H1 (cell line): ENCODE data around the gene AP2B1. TPM values are rescaled to one million over a fixed set of nuclear protein-coding genes. Genes with fewer than 3 reads are reported as not detected.

Source experiments
- CTCF ChIA-PET: fragments of 300-600 bp; sonication (Branson Sonifier 250); formaldehyde crosslinking; loops from one replicate; lab custom pipeline; 2021; ENCODE audit not compliant: partially characterized antibody; lab: Charles Lee
- POLR2A ChIA-PET: fragments of 300-600 bp; sonication (Branson Sonifier 250); formaldehyde crosslinking; loops from one replicate; lab custom pipeline; 2021; ENCODE audit warnings: inconsistent platforms; ENCODE audit not compliant: partially characterized antibody; lab: Charles Lee
- DNase-seq, 2 experiments: peaks; one replicate each; pipeline versions ENCODE4 v3.0.0 to v3.0.0-alpha.2; 2010 to 2022; ENCODE audit warnings: low spot score in 2 of 2, low read depth in 1 of 2, mixed read lengths in 1 of 2
- FAIRE-seq: peaks from 2 replicates; lab custom pipeline; 2011; peaks lifted over from hg19 to GRCh38; lab: Jason Lieb, UNC
- H2AFZ ChIP-seq: 2 replicates; pipeline ENCODE4 v1.8.1; 2012; ENCODE audit warnings: low read length, inconsistent platforms
- H2AK5ac ChIP-seq: 2 replicates; pipeline ENCODE4 v1.6.1; 2013; ENCODE audit warnings: low read depth, low read length
- H2BK120ac ChIP-seq: replicated peaks from 2 replicates; pipeline ENCODE3; 2013; ENCODE audit warnings: low read depth, low read length, inconsistent platforms
- H2BK12ac ChIP-seq: 2 replicates; pipeline ENCODE4 v1.6.1; 2013; ENCODE audit warnings: low read depth, low read length
- H2BK15ac ChIP-seq: 2 replicates; pipeline ENCODE4 v1.6.1; 2013; ENCODE audit warnings: low read length
- H2BK20ac ChIP-seq: 2 replicates; pipeline ENCODE4 v1.6.1; 2013; ENCODE audit warnings: low read length
- H2BK5ac ChIP-seq: 2 replicates; pipeline ENCODE4 v1.6.1; 2013; ENCODE audit warnings: low read depth, low read length
- H3K14ac ChIP-seq: 2 replicates; pipeline ENCODE4 v1.6.1; 2013; ENCODE audit warnings: inconsistent platforms; ENCODE audit not compliant: insufficient read length
- H3K18ac ChIP-seq: 2 replicates; pipeline ENCODE4 v1.6.1; 2013; ENCODE audit warnings: low read length; ENCODE audit errors: extremely low read depth
- H3K23ac ChIP-seq: 2 replicates; pipeline ENCODE4 v1.6.1; 2013; ENCODE audit warnings: inconsistent platforms; ENCODE audit not compliant: insufficient read length
- H3K23me2 ChIP-seq: 2 replicates; pipeline ENCODE4 v1.6.1; 2013; ENCODE audit warnings: low read depth, low read length
- H3K27ac ChIP-seq: 2 replicates; pipeline ENCODE4 v1.6.1; 2011; ENCODE audit warnings: low read depth, low read length, inconsistent platforms
- H3K27me3 ChIP-seq, 4 experiments: replicated peaks in 1 of 4; 1 replicate in 1 of 4; 2 replicates in 3 of 4; pipeline versions ENCODE4 v1.6.1 to v1.8.1; 2011 to 2013; ENCODE audit warnings: low read length in 3 of 4, mild to moderate bottlenecking in 3 of 4, inconsistent platforms in 2 of 4, mixed read lengths in 2 of 4, moderate library complexity in 1 of 4; ENCODE audit not compliant: control insufficient read depth in 3 of 4, insufficient read depth in 3 of 4; ENCODE audit errors: extremely low read depth in 1 of 4
- H3K36me3 ChIP-seq, 4 experiments: 2 replicates each; pipeline versions ENCODE4 v1.6.1 to v1.8.1; 2011 to 2013; ENCODE audit warnings: mild to moderate bottlenecking in 4 of 4, low read length in 3 of 4, moderate library complexity in 2 of 4, control low read depth in 1 of 4, inconsistent platforms in 1 of 4; ENCODE audit not compliant: insufficient read depth in 4 of 4, control insufficient read depth in 2 of 4
- H3K4ac ChIP-seq: replicated peaks from 2 replicates; pipeline ENCODE3; 2013; ENCODE audit warnings: low read length, low read depth, mixed read lengths, inconsistent platforms; ENCODE audit not compliant: insufficient read length
- H3K4me1 ChIP-seq, 4 experiments: replicated peaks in 1 of 4; 1 replicate in 1 of 4; 2 replicates in 3 of 4; pipeline versions ENCODE4 v1.6.1 to v1.8.1; 2011 to 2013; ENCODE audit warnings: low read length in 3 of 4, inconsistent platforms in 2 of 4, mixed read lengths in 1 of 4; ENCODE audit not compliant: insufficient read depth in 4 of 4, control insufficient read depth in 3 of 4
- H3K4me2 ChIP-seq, 2 experiments: 2 replicates each; pipeline versions ENCODE4 v1.6.1 to v1.8.1; 2011 to 2013; ENCODE audit warnings: low read depth in 2 of 2, low read length in 2 of 2, control low read depth in 1 of 2, inconsistent platforms in 1 of 2, mild to moderate bottlenecking in 1 of 2; ENCODE audit not compliant: insufficient read depth in 1 of 2
- H3K4me3 ChIP-seq, 4 experiments: fragments of 200-600, 300-600 bp in 1 of 4; sonication (generic), shearing (Covaris generic), sonication (Bioruptor Twin) in 1 of 4; 2 replicates each; pipeline versions ENCODE4 v1.5.1 to v1.8.1; 2011 to 2016; ENCODE audit warnings: low read length in 4 of 4, low read depth in 3 of 4, control low read depth in 2 of 4, inconsistent platforms in 2 of 4, mild to moderate bottlenecking in 2 of 4, mixed read lengths in 1 of 4, moderate library complexity in 1 of 4; ENCODE audit not compliant: insufficient read depth in 2 of 4; ENCODE audit errors: extremely low read depth in 1 of 4
- H3K56ac ChIP-seq: replicated peaks from 2 replicates; pipeline ENCODE3; 2013; ENCODE audit warnings: low read depth, mild to moderate bottlenecking, mixed read lengths, low read length, inconsistent platforms; ENCODE audit not compliant: insufficient read length
- H3K79me1 ChIP-seq: 2 replicates; pipeline ENCODE4 v1.6.1; 2013; ENCODE audit warnings: low read depth, low read length, control low read depth
- H3K79me2 ChIP-seq, 2 experiments: 2 replicates each; pipeline versions ENCODE4 v1.6.1 to v1.8.1; 2012 to 2013; ENCODE audit warnings: low read length in 2 of 2, mild to moderate bottlenecking in 2 of 2, inconsistent platforms in 1 of 2; ENCODE audit not compliant: insufficient read depth in 2 of 2, control insufficient read depth in 1 of 2
- H3K9ac ChIP-seq, 4 experiments: replicated peaks in 1 of 4; 1 replicate in 1 of 4; 2 replicates in 3 of 4; pipeline versions ENCODE4 v1.6.1 to v1.8.1; 2011 to 2013; ENCODE audit warnings: low read depth in 3 of 4, low read length in 3 of 4, control low read depth in 2 of 4, mild to moderate bottlenecking in 2 of 4, moderate library complexity in 2 of 4, inconsistent platforms in 1 of 4; ENCODE audit errors: extremely low read depth in 1 of 4
- H3K9me3 ChIP-seq, 2 experiments: 2 replicates each; pipeline versions ENCODE4 v1.6.1 to v1.8.1; 2012 to 2013; ENCODE audit warnings: mild to moderate bottlenecking in 2 of 2, moderate library complexity in 2 of 2, control low read depth in 1 of 2, inconsistent platforms in 1 of 2, low read depth in 1 of 2, low read length in 1 of 2, mixed read lengths in 1 of 2; ENCODE audit not compliant: insufficient read depth in 2 of 2
- H4K20me1 ChIP-seq, 2 experiments: replicated peaks in 1 of 2; 2 replicates each; pipeline versions ENCODE3 to v1.8.1; 2011 to 2013; ENCODE audit warnings: inconsistent platforms in 2 of 2, low read length in 2 of 2, mild to moderate bottlenecking in 1 of 2; ENCODE audit not compliant: insufficient read depth in 2 of 2, control insufficient read depth in 1 of 2
- H4K5ac ChIP-seq: 2 replicates; pipeline ENCODE4 v1.6.1; 2013; ENCODE audit warnings: low read length, low read depth, mixed read lengths, inconsistent platforms; ENCODE audit not compliant: insufficient read length
- H4K8ac ChIP-seq: 2 replicates; pipeline ENCODE4 v1.8.0; 2013; ENCODE audit warnings: mild to moderate bottlenecking, moderate library complexity, low read length, inconsistent platforms; ENCODE audit not compliant: insufficient read depth; ENCODE audit errors: extremely low read depth
- H4K91ac ChIP-seq: replicated peaks from 2 replicates; pipeline ENCODE3; 2013; ENCODE audit warnings: low read length, mixed read lengths, inconsistent platforms; ENCODE audit not compliant: insufficient read length
- EP300 ChIP-seq, 2 experiments: IDR thresholded peaks; 1 replicate in 1 of 2; 2 replicates in 1 of 2; pipeline ENCODE4 v1.6.1; 2011 to 2012; ENCODE audit warnings: low read depth in 2 of 2, low read length in 2 of 2, mild to moderate bottlenecking in 2 of 2, borderline replicate concordance in 1 of 2, inconsistent platforms in 1 of 2, moderate library complexity in 1 of 2
- RAD21 ChIP-seq, 2 experiments: IDR thresholded peaks in 1 of 2; conservative IDR thresholded peaks in 1 of 2; 2 replicates each; pipeline ENCODE4 v1.6.1; 2011; ENCODE audit warnings: low read depth in 2 of 2, low read length in 2 of 2, improper control_type of control experiment in 1 of 2, inconsistent platforms in 1 of 2, mild to moderate bottlenecking in 1 of 2, moderate library complexity in 1 of 2
- WGBS, 2 experiments: shearing (Covaris generic) in 1 of 2; methylation state at CpG; one replicate each; pipeline versions ENCODE4 v1.1.6 to v1.1.7; 2013 to 2015; ENCODE audit warnings: low lambda C conversion rate in 2 of 2, mixed read lengths in 2 of 2, inconsistent platforms in 1 of 2, low coverage in 1 of 2, missing lambda C conversion rate in 1 of 2; ENCODE audit not compliant: insufficient replicate concordance in 2 of 2, insufficient coverage in 1 of 2, insufficient read length in 1 of 2; ENCODE audit errors: extremely low coverage in 1 of 2, missing lambda C conversion rate in 1 of 2; 5-methylcytosine and 5-hydroxymethylcytosine counted together
- polyA plus RNA-seq, 7 experiments: library from polyadenylated mRNA; depleted of rRNA in 3 of 7; stranded (reverse) in 5 of 7; unstranded in 2 of 7; fragments of >200 nt in 5 of 7; fragments of 200-250 nt in 2 of 7; gene quantifications; 1 replicate in 5 of 7; 2 replicates in 1 of 7; 4 replicates in 1 of 7; pipeline versions ENCODE4 v1.2.1 to v1.2.3, GENCODE V29; 2011 to 2013; ENCODE audit warnings: missing spikeins in 2 of 7, mixed read lengths in 2 of 7
- total RNA-seq: library from RNA; stranded (reverse); fragmentation: NEBNext Ultra II Directional; extraction: Animal tissue kit (Norgen Biotek cat#: 25700); gene quantifications from 2 replicates; pipeline ENCODE4 v1.2.1, GENCODE V29; 2021

AP2B1 gene
- total and polyA plus RNA-seq, 2 of the 8 experiments (the other 6 are each of a cell fraction or from before 2014, with no cell fraction given) = 95.5 to 199 TPM

DNA sequence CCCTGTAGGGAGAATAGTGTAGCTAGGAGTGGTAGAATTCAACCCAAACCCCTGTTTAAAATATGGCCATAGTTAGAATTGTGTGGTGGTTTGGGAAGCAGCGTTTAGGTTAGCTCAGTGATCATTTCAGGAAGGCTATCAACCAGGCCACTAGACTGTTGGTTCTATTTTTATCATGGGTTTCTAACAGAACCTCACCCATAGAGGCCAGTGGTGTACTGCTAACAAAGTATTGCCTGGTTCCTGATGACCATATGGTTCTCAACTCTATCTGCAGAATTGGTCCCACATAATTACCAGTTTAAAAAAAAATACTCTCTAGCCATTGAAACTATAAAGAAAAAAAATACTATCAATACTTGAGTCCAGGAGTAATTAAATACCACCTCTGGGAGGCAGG lies 73.8 kb downstream of the AP2B1 start:
- Histone ChIP-seq H3K23me2 (no peaks in the 10 kb centered on the region), H3K23ac (no peak overlapping the region), H3K79me2 (no peaks in the 10 kb centered on the region), H2BK20ac (no peak overlapping the region), H2AK5ac (no peak overlapping the region), H3K4me2 (no peak overlapping the region), H4K20me1 (no peaks in the 10 kb centered on the region), H3K56ac (no peak overlapping the region), H3K27me3 (no peaks in the 10 kb centered on the region), H4K8ac (no peak overlapping the region), H3K9ac (no peak overlapping the region), H3K18ac (no peak overlapping the region), H2BK120ac (no peak overlapping the region), H3K14ac (no peak overlapping the region), H3K36me3 (peaks cover 0 to 30% (median 6%) of the 10 kb centered on the region in 4 experiments; a peak in 4 of 8 replicates), H2BK5ac (no peak overlapping the region), H2BK15ac (no peak overlapping the region), H3K4me1 (peaks cover 0 to 3% (median 0%) of the 10 kb centered on the region in 4 experiments; a peak in 1 of 7 replicates), H2BK12ac (no peak overlapping the region), H4K91ac (no peak overlapping the region), H3K4me3 (no peak overlapping the region), H3K4ac (no peak overlapping the region), H2AFZ (no peak overlapping the region), H4K5ac (no peak overlapping the region), H3K9me3 (no peaks in the 10 kb centered on the region), H3K79me1 (no peaks in the 10 kb centered on the region), H3K27ac (no peak overlapping the region)
- no peak for DNase-seq
- WGBS, 2 experiments = 100% methylated on average over 1 of the region's 1 CpG; no CpG with 5 or more reads in 1 of the 2 experiments
- CTCF ChIA-PET = interaction anchor here (0.6 to 3.4 kb wide), 5 partner anchors 10 to 149 kb away, joined by 3 to 18 read pairs (median 3); no protein-coding TSS in a partner anchor
- FAIRE-seq = no peak
- POLR2A ChIA-PET = no interaction called here
- peak in 1 of 2 experiments; percentile 16; a peak in 1 of 4 replicates for TF ChIP-seq RAD21 (IDR thresholded peaks at IDR 0.05 in 1 of 2, conservative IDR thresholded peaks at IDR 0.05 in 1 of 2; ENCODE audit: low read depth in 2 of 2, low read length in 2 of 2)
- no peak for TF ChIP-seq EP300 (IDR thresholded peaks at IDR 0.05; ENCODE audit: borderline replicate concordance in 1 of 2, low read depth in 2 of 2, low read length in 2 of 2)
